Fibroblast of upper back skin (primary cell): ENCODE measurements around the gene CATSPERE.

Source experiments
- DNase-seq: peaks from one replicate; pipeline ENCODE4 v3.0.0-alpha.2; 2013

Gene CATSPERE, protein sequence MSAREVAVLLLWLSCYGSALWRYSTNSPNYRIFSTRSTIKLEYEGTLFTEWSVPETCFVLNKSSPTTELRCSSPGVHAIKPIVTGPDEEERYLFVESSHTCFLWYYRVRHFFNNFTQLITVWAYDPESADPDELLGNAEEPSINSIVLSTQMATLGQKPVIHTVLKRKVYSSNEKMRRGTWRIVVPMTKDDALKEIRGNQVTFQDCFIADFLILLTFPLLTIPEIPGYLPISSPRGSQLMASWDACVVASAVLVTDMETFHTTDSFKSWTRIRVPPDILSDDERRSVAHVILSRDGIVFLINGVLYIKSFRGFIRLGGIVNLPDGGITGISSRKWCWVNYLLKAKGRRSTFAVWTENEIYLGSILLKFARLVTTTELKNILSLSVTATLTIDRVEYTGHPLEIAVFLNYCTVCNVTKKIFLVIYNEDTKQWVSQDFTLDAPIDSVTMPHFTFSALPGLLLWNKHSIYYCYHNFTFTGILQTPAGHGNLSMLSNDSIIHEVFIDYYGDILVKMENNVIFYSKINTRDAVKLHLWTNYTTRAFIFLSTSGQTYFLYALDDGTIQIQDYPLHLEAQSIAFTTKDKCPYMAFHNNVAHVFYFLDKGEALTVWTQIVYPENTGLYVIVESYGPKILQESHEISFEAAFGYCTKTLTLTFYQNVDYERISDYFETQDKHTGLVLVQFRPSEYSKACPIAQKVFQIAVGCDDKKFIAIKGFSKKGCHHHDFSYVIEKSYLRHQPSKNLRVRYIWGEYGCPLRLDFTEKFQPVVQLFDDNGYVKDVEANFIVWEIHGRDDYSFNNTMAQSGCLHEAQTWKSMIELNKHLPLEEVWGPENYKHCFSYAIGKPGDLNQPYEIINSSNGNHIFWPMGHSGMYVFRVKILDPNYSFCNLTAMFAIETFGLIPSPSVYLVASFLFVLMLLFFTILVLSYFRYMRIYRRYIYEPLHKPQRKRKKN

DNA sequence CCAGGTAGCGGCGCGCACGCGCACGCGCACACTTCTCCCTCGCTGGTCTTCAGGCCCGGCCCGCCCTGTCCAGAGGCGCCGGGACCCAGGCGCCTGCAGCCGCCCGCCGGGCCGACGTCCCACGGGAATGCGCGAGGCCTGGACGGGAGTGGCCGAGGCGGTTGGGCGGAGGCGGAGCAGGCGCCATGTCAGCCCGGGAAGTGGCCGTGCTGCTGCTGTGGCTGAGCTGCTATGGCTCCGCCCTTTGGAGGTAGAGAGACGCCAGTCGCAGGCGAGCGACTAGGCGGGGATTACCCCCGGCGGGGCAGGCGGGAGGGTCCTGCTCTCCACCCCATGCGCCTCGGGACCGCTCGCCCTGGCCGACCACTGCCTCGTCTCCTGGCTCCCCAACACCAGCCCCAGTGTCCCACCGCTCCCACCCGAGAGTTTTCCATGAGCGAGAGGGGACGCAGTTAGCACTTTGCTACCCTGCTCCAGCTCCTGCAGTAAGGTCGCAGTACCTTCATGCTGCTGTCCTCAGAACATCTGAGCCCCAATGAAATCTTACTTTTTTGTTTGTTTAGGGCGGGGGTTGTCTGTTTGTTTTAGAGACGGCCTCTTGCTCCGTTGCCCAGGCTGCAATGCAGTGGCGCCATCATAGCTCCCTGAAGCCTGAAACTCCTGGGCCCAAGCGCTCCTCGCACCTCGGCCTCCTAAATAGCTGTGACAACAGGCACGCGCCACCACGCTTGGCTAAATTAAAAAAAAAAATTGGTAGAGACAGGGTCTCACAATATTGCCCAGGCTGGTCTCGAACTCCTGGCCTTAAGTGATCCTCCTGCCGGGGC is at the start of gene CATSPERE:
Gene CATSPERE, plus strand, starts transcription at position 29 of the 827 bp plus-strand sequence. Its CDS starts 157 bp downstream, at position 186.
- DNase-seq = peak; percentile 83

DNA sequence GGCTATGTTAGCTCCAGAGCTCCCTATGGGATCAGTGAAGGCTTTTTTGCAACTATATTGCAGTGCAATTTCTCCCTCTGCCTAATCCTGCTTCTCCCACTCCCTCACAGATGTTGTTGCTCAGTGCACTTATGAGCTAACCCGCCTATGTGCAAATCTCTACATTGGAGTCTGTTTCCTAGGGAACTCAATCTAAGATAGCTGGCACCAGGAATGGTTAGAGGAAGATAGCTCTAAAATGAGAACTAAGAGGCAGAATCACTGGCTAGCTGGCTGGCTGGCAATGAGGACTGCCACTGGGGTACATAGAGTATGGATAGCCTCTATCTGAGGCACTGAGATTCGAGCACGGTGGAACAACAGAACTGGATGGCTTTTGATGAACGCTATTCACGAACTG is 48.9 kb upstream of the CATSPERE start:
- DNase-seq = no peak

DNA sequence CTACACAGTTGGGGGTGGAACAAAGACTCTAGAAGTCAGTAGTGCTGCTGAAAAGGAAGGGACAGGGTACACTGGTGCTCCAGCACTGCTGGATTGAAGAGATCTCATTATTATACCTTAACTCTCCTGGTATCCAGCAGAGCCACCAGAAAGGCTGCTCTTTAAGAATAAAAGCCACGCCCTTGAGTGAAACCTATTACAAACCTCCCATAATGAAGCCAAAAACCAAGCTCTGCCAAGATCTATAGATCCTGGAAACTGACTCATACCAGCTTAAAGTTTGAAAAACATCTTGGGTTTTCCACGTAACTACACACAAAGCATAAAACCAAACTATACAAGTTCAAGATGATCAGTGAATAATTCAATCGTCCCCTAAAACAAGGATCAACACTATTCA is 47.3 kb upstream of the CATSPERE start:
- no peak for DNase-seq

DNA sequence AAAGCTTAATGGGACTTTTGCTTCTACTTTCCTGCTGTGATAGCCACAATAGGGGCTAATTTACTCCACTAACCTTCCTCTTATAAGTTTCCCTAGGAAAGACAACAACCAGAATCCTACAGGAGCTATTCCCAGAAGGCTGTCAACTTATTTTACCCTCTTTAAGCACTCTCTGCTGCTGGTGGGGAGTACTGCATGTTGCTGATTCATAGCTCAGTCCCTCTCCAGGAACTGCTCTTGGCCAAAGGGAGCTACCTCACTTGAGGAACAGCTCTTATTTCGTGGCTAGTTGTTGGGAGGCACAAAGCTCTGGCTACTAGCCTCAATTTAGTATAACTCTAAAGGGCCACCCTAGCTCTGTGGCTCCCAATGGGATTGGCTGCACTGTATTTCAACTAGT is 46.5 kb upstream of the CATSPERE start:
- DNase-seq = peak; percentile 57

DNA sequence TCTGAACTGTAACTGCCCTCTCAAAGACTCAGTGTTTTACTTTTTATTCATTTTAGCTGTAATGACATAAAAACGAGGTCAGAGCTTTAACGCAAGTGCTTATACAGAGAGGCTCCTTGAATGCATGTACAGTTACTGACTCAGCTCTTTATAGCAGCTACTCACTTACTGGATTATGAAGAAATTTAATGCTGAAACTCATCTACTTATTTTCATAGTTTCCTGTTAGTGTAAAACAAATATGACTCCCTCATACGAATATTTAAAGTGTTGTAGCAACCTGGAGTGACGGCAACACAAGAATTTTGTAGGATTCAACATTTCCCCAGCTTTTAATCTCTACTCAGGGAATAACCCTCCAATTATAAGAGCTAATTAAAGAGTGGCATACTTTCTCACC is 42.0 kb upstream of the CATSPERE start:
- no peak for DNase-seq

DNA sequence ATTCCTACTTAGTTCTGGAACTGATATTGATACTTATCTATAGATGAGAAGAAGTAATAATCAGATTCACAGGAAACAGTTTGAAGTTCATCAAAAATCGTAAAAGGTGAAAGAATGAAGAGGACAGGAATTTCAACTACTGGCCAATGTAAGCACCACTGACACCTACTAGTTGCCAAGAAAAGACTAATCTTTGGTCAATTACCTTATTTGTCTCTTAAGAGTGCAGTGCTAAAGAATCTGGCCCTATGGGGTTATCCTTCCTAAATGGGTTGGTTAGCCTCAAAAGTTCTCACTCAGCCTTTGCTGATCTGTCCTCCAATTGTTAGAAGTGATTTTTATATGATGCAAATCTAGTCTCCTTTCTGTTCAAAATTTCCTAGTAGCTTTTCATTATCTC is 38.9 kb upstream of the CATSPERE start:
- no peak for DNase-seq

DNA sequence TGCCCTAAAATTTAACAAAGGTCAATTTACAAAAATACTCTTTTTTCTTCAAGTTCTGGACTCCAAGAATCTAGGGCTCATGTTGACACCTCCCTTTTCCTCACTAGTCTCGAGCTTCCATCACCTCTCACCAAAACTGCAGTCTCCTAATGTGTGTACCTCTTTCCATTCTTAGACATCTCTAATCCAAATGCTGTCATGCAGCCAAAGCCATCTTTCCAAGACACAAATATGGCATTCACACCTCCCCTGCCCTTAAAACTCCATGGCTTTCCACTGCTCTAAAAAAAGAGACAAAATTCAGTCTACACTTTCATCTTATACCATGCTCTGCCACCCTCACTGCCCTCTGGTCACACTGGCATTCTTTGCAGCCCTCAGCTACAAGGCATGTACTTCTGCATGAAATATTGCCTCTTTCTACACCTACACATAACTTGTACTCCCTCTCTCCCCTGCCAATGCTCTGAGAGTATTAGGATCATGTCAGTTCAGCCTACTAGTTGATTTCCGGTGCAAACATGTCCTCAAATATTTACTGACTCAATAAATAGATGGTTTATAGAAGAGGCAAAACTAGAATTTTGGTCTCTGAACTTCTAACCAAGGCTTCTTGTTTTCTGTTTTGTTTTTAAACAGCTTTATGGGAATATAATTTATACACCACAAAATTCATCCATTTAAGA is 36.3 kb upstream of the CATSPERE start:
- no peak for DNase-seq

DNA sequence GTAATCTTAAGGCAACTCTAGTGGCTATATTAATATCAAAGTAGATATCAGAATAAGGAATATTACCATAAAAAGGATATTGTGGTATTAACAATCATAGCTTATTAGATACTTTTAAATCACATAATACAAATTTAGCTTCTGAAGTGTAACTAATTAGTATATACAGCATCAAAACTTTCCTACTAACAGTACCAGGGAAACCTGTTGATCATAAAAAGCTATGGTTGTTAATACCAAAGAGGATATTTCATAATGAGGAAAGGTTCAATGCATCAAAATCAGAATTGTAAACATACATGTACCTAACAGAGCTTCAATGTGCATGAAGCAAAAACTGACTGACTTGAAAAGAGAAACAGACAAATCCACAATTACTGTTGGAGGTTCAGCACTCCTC is 33.4 kb upstream of the CATSPERE start:
- no peak for DNase-seq

DNA sequence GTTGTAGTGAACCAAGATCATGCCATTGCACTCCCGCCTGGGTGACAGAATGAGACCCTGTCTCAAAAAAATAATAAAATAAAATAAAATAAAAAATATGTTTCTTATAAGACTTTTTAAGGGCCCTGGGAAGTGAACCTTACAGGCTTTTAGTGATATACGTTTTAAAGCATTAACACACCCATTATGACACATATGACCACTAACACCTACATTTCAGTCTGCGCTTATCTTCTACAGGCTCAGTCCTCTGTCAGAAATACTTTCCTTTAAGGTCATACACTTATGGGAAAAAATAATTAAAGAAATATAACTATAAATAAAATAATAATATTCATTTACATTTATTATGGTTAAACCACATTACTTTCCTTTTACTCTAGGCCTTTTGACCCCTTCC is 31.3 kb upstream of the CATSPERE start:
- no peak for DNase-seq

DNA sequence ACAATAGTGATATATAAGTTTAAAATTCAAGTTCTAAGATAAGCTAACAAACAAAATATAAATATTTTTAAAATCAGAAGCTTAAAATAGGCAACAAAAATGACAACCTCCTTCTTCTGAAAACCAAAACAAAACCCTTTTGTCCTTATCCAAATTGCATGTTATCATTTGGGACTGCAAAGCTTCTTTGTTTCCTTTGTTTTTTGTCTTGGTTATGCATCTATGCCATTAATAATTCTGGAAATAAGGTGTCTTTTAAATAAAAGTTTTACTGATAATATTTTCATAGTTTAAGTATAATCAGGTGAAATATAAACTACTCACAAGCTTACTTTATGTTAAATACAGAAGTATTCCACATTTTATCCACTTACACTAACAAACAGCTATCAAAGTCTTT is 29.9 kb upstream of the CATSPERE start:
- DNase-seq = no peak

DNA sequence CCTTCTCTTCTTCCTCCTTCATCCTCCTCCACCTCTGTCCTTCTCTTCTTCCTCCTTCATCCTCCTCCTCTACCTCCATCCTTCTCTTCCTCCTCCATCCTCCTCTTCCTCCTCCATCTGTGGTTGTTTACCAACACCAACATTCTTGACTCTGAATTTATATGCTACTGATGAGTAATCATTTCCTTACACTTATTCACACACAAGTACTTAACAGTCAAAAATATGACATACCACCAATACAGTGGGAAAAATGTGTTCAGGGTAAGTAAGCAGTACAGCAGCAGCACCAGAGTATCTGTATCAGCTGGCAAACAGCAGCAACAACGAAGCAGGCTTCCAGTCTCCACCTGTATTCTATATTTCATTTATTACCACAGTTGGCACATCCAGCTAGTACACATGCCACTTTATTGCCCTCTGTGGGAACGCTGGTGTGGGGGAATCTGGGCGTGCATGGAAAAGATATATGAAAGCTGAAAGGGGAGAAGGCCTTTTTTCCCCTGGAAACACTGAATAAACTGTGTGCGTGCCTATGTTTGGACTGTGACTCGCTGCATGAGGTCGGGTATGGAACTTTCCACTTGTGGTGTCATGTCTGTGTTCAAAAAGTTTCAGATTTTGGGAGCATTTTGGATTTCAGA is 25.4 kb upstream of the CATSPERE start:
- peak; percentile 57 for DNase-seq

DNA sequence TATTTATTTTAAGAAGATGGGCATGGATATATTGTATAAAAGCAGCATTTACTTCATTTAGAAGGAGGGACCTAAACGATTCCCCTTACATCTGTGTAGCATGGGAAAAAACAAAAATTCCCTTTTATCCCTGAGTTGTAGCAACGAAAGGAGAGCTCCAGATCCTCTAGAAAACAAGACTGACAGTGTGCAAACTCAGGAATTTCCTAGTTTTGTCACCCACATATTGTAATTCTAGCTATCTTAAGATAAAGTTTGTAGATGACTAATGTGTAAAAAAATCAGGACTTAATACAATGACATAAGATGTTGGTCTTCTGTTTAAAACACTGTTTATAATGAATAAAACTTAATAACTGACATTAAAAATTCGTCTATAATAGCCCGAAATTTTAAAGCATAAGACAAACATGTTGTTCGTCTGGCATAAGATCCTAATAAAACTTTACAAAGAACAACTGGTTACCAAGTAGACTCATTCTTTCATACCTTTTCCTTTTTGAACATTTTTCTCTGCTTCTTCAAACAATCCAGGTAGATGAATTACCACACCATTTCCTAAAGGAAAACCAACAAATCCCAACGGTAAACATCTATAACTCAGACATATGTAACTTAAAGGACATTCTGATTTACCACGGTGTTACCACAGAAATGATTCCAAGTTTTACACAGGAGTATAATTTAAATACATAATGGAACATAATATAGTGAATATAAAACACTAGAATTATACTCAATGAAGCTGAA is 24.6 kb upstream of the CATSPERE start:
- no peak for DNase-seq

DNA sequence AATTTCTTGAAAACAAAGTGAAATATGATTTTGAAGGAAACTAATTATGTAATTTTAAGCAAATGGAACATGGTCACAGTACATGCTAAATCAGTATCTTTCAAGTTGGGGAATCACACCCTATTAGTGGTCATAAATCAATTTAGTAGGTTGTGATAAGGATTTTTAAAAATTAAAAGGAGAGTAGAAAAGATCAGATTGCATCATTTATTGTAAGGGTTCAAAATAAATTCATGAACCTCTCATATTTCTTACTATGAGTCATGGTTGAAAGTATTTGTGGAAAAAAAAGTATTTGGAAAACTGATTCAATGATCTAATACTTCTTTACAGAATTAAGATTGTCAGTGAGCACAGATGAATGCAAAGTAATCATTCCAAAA is 24.0 kb upstream of the CATSPERE start:
- DNase-seq = peak; percentile 56

DNA sequence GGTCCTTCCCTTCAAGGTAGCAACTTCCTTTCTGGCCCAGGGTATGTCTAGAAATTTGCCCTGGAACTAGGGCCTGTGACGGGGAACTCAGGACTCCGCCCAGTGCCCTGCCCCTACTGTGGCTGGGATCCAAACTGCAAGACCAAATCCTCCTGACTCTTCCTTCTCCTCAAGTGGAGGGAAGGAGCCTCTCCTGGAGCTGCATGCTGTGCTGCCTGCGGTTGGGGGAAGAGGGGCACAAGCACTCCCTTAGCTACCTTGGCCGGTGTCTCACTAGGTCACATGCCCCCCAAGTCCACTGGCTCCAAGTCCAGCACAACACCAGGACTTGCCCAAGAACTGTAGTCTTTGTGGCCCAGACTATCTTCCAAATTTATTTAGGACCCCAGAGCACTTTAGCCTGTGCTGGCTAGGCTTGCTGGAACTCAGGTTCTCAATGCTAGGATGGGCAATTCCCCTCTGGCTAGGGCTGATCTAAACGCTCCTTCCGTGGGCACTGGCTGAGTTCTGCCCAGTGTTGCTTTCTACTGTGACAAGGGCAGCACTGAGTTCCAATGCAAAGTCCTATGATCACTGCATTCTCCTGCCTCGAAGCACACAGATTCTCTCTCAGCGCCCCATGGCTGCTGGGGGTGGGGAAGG is 21.6 kb upstream of the CATSPERE start:
- no peak for DNase-seq

DNA sequence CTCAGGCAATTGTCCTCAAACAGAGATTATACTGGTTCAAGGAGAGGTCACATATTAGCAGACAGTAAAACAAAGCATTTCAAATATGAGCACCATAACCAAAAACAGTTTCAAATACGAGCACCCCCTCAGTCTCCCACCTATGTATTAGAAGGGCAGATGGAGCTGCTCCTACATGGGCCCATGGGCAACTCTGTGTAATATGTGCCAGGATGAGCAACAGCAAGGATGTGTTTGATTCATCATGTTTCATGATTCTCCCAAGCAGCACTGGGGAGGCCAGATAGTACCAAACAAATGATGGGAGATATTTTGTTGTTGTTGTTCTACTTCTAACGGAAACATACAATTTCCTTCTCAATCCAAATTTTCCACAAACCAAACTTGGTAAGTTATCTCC is 18.2 kb upstream of the CATSPERE start:
- DNase-seq = no peak

DNA sequence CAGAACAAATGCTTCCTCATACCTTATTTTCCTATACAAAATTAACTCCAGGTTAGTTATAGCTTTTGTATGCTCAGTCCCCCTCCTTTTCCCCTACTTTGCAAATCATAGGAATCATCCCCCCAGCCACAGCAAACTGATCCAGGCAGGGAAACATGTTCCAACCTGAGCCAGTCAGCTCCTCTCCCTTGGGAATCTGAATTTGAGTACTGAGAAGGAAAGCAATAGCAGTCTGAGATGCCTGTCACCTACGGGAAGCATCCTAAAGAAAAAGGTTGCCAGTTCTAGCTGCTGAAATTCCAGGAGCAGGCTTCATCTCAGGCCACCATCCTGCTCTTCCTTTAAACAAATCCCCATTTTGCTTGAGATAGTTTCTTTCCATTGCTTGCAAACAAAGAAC is 16.2 kb upstream of the CATSPERE start:
- DNase-seq = peak; percentile 28

DNA sequence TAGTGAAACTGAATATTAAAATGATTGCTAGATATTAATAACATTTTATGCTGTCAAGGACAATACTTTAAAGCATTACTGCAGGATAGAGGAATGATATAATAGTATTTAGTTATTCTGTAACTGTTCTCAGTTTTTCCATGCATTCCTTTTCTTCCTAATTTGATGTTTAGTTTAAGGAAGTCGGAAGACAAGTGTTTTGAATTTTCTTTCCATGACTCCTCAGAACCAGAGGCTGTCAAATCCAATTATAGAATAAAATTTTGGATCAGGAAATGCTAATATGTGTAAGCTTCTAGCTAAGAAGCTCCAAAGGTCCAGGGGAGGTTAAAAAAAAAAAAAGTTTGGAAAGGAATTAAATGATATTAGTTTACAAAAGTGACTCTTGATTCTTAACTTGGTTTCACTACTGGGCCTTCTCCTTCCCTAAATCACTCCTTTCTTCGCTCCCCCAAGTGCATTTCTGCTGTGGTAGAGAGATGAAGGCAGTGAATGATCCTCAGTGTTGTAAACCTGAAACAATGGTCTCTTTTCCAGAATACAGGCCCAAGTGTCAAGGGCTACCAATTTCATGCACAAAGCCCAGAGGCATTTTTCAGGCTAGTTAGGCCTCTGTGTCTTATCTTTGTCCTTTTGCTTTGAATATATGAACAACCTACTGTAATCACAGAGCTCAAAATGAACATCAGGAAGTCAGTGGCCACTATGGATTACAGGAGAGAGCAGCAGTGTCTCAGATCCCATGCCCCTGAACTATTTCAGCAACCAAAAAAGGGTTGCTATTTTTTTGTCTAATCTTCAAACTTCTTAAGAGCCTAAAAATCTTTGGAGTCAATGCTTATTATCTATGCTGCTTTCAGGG is 15.5 kb upstream of the CATSPERE start:
- DNase-seq = peak; percentile 45

DNA sequence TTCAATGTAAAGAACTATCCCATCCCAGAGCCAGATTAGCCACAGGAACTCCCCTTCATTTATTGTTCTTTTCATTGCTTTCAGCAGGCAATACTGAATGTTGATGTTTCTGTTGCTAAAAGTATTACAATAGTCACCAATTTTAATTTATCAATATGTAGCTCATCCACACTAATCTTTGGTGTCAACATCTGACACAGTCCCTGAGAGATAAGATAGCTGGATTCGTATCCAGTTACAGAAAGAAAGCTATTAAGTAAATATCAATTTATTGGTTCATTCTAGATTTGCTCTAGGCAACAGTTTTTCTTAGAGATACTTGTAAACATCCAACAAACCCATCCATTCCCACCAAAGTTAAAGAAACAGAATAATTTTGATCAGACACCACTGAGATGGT is 14.0 kb upstream of the CATSPERE start:
- no peak for DNase-seq

DNA sequence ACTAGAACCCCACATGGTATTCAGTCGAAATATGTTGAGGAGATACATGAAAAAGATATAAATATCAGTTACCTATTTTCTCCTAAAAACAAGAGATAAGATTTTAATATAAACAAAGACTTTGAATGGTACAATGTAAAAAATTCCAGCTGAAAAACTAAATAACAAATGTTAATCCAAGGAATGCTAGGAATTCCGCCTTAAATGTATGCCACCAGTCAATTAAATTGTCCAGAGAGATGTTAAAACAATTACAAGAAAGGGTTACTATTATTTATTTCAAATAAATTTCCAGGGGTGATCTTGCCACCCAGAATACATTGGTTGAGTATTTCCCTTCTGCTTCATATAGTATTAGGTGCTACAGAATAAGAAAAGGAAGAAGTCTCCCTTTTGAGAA is 13.5 kb upstream of the CATSPERE start:
- no peak for DNase-seq
